HEK293 (cell line): ENCODE results near the gene MEX3A.
A peak's percentile ranks its signal among the peaks of the same experiment; 100 is the strongest.

Source experiments
- CTCF ChIA-PET: fragments of 350-600 bp; formaldehyde crosslinking; extraction: SDS; loops from one replicate; lab custom pipeline; 2021; ENCODE audit warnings: antibody characterized with exemption; lab: Yijun Ruan, JAX
- POLR2A ChIA-PET: fragments of 300-600 bp; formaldehyde crosslinking; extraction: SDS; loops from one replicate; lab custom pipeline; 2020; ENCODE audit warnings: antibody characterized with exemption, inconsistent platforms; lab: Yijun Ruan, JAX
- H3K27ac ChIP-seq: fragments of 200-500 bp; sonication (Bioruptor generic); 2 replicates; pipeline ENCODE4 v1.5.1; 2014; ENCODE audit warnings: low read depth, low read length, control low read depth, inconsistent platforms; ENCODE audit errors: extremely low read depth
- H3K36me3 ChIP-seq, 2 experiments: fragments of 200-500 bp in 1 of 2; sonication (Bioruptor generic) in 1 of 2; 1 replicate in 1 of 2; 2 replicates in 1 of 2; pipeline ENCODE4 v1.5.1; 2014 to 2017; ENCODE audit warnings: inconsistent platforms in 2 of 2, low read length in 2 of 2; ENCODE audit not compliant: control insufficient read depth in 2 of 2, insufficient read depth in 1 of 2
- H3K4me1 ChIP-seq: fragments of 200-500 bp; sonication (Bioruptor generic); 2 replicates; pipeline ENCODE4 v1.5.1; 2014; ENCODE audit warnings: mild to moderate bottlenecking, low read length, inconsistent platforms; ENCODE audit not compliant: control insufficient read depth, insufficient read depth
- H3K4me3 ChIP-seq: 2 replicates; pipeline ENCODE4 v1.5.1; 2011; ENCODE audit warnings: low read depth, mild to moderate bottlenecking, control low read depth, low read length, moderate library complexity
- H3K9me3 ChIP-seq: fragments of 200-500 bp; sonication (Bioruptor generic); 2 replicates; pipeline ENCODE4 v1.5.1; 2014; ENCODE audit warnings: low read depth, low read length, inconsistent platforms; ENCODE audit not compliant: control insufficient read depth, insufficient read depth
- CTCF ChIP-seq: fragments of 450-650 bp; formaldehyde crosslinking; IDR thresholded peaks from 2 replicates; pipeline ENCODE4 v1.5.1; 2016; ENCODE audit warnings: missing biosample characterization, missing genetic modification characterization
- GLIS1 ChIP-seq: fragments of 450-650 bp; formaldehyde crosslinking; IDR thresholded peaks from 2 replicates; pipeline ENCODE4 v1.5.1; 2016; ENCODE audit warnings: missing biosample characterization, missing genetic modification characterization
- KLF17 ChIP-seq: fragments of 450-650 bp; formaldehyde crosslinking; IDR thresholded peaks from 2 replicates; pipeline ENCODE4 v1.5.1; 2016; ENCODE audit warnings: missing biosample characterization, missing genetic modification characterization
- MZF1 ChIP-seq: fragments of 450-650 bp; formaldehyde crosslinking; IDR thresholded peaks from 2 replicates; pipeline ENCODE4 v1.5.1; 2017; ENCODE audit warnings: missing biosample characterization, missing genetic modification characterization, borderline replicate concordance
- REST ChIP-seq: fragments of 450-650 bp; formaldehyde crosslinking; IDR thresholded peaks from 2 replicates; pipeline ENCODE4 v1.5.1; 2016; ENCODE audit warnings: missing biosample characterization, missing genetic modification characterization
- SP7 ChIP-seq: fragments of 450-650 bp; formaldehyde crosslinking; IDR thresholded peaks from 2 replicates; pipeline ENCODE4 v1.5.1; 2016; ENCODE audit warnings: missing biosample characterization, missing genetic modification characterization
- ZBTB48 ChIP-seq: fragments of 450-650 bp; formaldehyde crosslinking; IDR thresholded peaks from 2 replicates; pipeline ENCODE4 v1.5.1; 2016; ENCODE audit warnings: missing biosample characterization, missing genetic modification characterization
- ZBTB6 ChIP-seq: fragments of 450-650 bp; formaldehyde crosslinking; IDR thresholded peaks from 2 replicates; pipeline ENCODE4 v1.5.1; 2017; ENCODE audit warnings: missing biosample characterization, missing genetic modification characterization
- ZBTB8A ChIP-seq: fragments of 450-650 bp; formaldehyde crosslinking; IDR thresholded peaks from 2 replicates; pipeline ENCODE4 v1.5.1; 2016; ENCODE audit warnings: missing biosample characterization, missing genetic modification characterization
- ZEB2 ChIP-seq: fragments of 450-650 bp; formaldehyde crosslinking; IDR thresholded peaks from 2 replicates; pipeline ENCODE4 v1.5.1; 2016; ENCODE audit warnings: missing biosample characterization, missing genetic modification characterization
- ZNF121 ChIP-seq: fragments of 450-650 bp; formaldehyde crosslinking; IDR thresholded peaks from 2 replicates; pipeline ENCODE4 v1.5.1; 2016; ENCODE audit warnings: missing biosample characterization, missing genetic modification characterization
- ZNF211 ChIP-seq: fragments of 450-650 bp; formaldehyde crosslinking; IDR thresholded peaks from 2 replicates; pipeline ENCODE4 v1.5.1; 2016; ENCODE audit warnings: low read depth, missing biosample characterization, missing genetic modification characterization
- ZNF629 ChIP-seq: fragments of 450-650 bp; formaldehyde crosslinking; IDR thresholded peaks from 2 replicates; pipeline ENCODE4 v1.5.1; 2017; ENCODE audit warnings: missing biosample characterization, missing genetic modification characterization
- ZNF654 ChIP-seq: fragments of 450-650 bp; formaldehyde crosslinking; IDR thresholded peaks from 2 replicates; pipeline ENCODE4 v1.5.1; 2016; ENCODE audit warnings: low read depth, missing biosample characterization, missing genetic modification characterization
- ZSCAN30 ChIP-seq: fragments of 450-650 bp; IDR thresholded peaks from 2 replicates; pipeline ENCODE4 v1.5.1; 2018; ENCODE audit warnings: missing biosample characterization, mild to moderate bottlenecking, missing genetic modification characterization, moderate library complexity

The MEX3A gene

GRCh38 chr1:156091610-156092009 lies 9.3 kb upstream of the MEX3A start:
- TF ChIP-seq ZNF121 (tag by site-specific recombination), result peak; percentile 92
- TF ChIP-seq MZF1 (tag by site-specific recombination), result no peak
- TF ChIP-seq, all 188 proteins: peak for 1
- CTCF ChIA-PET, result interaction anchor here (0.9 to 22.5 kb wide), 6 partner anchors 9 to 142 kb away, joined by 3 to 1029 read pairs (median 8); partner anchors contain the start of genes LMNA and MEX3A
- no peaks in the 10 kb centered on the region for H3K9me3 ChIP-seq
- POLR2A ChIA-PET, result no interaction called here
- H3K27ac ChIP-seq, result no peak overlapping the region
- H3K4me1 ChIP-seq, result no peaks in the 10 kb centered on the region
- no peak overlapping the region for H3K4me3 ChIP-seq
- peaks cover 0 to 4% of the 10 kb centered on the region in 2 experiments; a peak in 2 of 3 replicates for H3K36me3 ChIP-seq

GRCh38 chr1:156090840-156091188 lies 8.5 kb upstream of the MEX3A start:
- Histone ChIP-seq H3K4me3 (no peak overlapping the region), H3K27ac (no peak overlapping the region), H3K36me3 (peaks cover 0 to 4% of the 10 kb centered on the region in 2 experiments; a peak in 2 of 3 replicates), H3K9me3 (no peaks in the 10 kb centered on the region), H3K4me1 (no peaks in the 10 kb centered on the region)
- TF ChIP-seq REST (no peak), CTCF (tag by site-specific recombination) (peak; percentile 93), ZEB2 (tag by site-specific recombination) (peak; percentile 73; the same call in 1 of the 2 replicates), ZBTB6 (tag by site-specific recombination) (peak; percentile 19; the same call in 1 of the 2 replicates), ZNF211 (no peak), ZBTB48 (tag by site-specific recombination) (0 out of 2 replicates have a peak, but pooled peaks have one; percentile 32), KLF17 (tag by site-specific recombination) (peak; percentile 36; the same call in 1 of the 2 replicates), ZNF654 (peak; percentile 86), GLIS1 (no peak), ZBTB8A (0 out of 2 replicates have a peak, but pooled peaks have one; percentile 28), ZNF629 (0 out of 2 replicates have a peak, but pooled peaks have one; percentile 19), ZSCAN30 (tag by site-specific recombination) (peak; percentile 51; the same call in 1 of the 2 replicates), SP7 (tag by site-specific recombination) (peak; percentile 43; the same call in 1 of the 2 replicates)
- CTCF ChIA-PET, result interaction anchor here (0.6 to 22.5 kb wide), 22 partner anchors 8 to 355 kb away, joined by 3 to 1029 read pairs (median 5); partner anchors contain the start of genes LMNA and MEX3A
- POLR2A ChIA-PET, result interaction anchor here (1.1 kb wide), 1 partner anchor 24 kb away, joined by 4 read pairs; no protein-coding TSS in a partner anchor
